ENCODE data around the gene ADM2.
"Not testable (repeated sequence)": the region's sequence is repeated elsewhere in the genome, so short reads cannot be mapped to it uniquely, and the experiment has no call there.

ADM2 gene

DNA sequence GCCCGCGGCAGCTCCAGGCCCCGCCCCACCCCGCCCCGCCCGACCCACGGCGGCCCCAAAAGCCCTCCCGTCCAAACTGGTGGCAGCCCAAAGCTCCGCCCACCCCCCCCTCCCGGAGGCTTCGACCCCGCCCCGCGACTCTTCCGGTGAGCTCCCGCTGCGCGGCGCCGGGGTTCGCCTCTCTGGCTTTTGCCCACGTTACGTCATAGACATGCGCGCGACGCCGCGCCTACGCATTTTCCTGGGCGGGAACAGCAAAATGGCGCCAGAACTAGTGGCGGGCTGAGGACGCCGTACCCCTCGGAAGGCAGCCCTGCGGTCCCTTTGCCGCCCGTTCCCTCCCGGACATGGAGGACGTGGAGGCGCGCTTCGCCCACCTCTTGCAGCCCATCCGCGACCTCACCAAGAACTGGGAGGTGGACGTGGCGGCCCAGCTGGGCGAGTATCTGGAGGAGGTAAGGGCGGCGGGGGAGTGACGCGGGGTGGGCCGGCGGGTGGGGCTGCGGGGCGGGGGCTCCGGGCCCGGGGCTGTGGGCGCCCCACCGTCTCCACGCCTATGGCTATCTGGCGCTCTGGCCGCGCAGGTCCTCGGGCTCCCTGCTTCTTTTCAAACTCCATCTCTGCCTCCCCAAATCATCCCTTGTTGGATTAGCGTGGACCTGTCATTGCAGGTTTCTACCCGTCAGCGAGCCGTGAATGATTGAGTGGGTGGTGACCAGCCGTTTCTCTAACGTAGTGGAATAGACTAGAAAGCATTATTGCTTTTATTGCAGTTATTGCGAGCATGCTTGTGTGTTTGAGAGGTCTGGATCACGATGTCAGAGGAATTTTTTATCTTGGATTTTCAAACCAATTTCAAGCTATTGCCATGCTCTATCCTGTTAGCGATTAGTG, 26.9 kb downstream of the ADM2 start, which contains the start of gene NCAPH2:
TSS of gene NCAPH2 (plus strand) at position 234 of the 894 bp plus-strand sequence. CDS start at position 348, 114 bp downstream.
- peak; percentile 78 to 86 for DNase-seq

DNA sequence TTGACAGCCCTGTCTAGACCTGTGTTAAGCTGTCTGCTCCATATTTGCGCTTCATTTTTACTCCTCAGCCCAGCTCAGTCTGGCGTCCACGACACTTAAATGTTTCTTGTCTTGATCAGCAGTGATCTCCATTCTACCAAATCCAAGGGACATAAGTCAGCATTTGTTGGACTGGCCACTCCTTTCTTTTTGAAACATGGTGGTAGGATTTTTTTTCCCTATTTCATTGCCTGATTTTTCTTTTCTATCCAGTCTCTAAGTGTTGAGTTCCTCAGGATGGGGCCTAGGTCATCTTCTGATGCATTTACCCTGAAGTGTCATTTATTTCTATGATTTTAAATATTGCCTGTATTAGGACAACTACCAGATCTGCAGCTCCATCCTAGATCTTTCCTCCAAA, 27.6 kb downstream of the ADM2 start:
- no peak for DNase-seq

DNA sequence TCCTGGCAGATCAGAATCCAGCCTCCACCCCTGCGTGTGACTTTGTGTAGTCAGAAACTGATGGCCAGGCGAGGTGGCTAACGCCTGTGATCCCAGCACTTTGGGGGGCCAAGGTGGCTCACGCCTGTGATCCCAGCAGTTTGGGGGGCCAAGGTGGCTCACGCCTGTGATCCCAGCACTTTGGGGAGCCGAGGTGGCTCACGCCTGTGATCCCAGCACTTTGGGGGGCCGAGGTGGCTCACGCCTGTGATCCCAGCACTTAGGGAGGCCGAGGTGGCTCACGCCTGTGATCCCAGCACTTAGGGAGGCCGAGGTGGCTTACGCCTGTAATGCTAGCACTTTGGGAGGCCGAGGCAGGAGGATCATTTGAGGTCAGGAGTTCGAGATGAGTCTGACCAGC, 31.8 kb downstream of the ADM2 start:
- DNase-seq = no peak

DNA sequence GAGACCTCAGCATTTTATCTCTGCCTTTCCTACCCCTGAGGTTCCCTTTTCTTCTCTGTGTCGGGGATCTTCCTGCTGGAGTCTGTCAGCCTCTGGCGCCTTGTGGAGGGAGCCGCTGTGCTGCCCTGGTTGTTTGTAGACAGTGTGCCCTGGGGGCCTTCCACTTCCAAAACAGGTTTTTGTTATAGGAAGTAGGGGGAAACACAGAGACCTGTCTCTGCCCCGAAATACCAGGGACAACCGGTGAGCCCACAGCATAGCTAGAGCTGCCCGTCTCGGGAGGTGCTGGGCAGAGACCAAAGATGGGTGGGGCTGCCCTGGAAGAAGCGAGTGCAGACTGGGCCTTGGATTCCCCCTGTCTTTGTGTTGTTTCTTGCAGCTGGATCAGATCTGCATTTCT, 34.7 kb downstream of the ADM2 start:
- DNase-seq = no peak

DNA sequence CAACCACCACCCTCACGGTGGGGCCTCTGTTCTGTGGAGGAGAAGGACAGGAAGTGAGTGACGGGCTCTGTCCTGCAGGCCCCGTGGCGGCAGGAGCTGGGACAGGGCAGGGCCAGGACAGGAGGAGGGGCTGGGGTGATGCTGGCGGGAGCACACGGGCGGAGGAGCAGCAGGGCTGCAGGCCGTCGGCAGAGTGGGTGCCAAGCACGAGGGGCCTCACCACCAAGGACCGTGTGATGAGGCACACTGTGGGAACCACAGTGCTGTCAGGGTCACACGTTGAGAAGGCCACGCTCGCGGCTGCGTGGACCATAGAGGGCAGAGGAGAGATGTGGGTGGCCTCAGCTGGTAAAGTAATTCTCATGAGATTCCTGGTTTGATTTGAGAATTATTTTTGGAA, 35.5 kb downstream of the ADM2 start:
- no peak for DNase-seq

DNA sequence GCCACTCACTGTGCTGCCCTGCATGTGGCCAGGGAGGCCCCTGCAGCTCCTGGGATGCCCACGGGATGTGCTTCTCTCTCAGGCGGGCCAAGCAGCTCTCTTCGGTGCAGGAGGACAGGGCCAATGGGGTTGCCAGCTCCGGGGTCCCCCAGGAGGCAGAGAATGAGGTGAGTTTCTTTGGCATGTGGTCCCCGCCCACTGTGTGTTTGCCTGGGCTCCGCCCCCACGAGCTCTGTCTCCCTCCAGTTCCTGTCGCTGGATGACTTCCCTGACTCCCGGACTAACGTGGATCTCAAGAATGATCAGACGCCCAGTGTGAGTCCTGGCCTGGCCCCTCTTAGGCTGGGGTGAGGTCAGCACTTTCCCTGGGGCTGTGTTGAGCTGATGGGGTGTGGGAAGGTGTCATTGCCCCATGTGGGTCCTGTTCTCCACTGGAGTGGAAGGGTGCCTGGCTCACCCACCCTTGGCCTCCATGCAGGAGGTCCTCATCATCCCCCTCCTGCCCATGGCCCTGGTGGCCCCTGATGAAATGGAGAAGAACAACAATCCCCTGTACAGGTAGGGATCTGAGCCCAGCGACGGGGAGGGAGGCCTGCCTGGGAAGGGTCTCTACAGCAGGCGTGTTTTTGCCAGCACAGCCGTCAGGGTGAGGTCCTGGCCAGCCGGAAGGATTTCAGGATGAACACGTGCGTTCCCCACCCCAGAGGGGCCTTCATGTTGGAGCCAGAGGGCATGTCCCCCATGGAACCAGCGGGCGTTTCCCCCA, 36.3 kb downstream of the ADM2 start:
- DNase-seq = no peak

DNA sequence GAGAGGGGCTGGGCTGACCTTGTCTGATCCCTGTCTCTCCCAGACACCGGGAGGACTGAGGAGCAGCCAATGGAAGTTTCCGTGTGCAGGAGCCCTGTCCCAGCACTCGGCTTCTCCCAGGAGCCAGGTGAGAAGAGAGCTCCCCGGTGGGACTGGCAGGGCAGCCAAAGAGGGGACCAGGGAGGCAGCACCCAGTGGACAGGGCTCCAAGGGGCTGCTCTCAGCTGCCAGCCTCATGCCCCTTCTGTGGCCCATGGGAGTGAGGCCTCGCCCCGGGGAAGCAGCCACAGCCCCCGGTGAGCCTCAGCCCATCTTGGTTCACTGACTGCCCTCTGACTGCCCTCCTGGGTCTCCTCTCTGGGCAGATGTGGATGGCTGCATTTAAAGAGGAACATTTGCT, 37.3 kb downstream of the ADM2 start:
- no peak for DNase-seq

DNA sequence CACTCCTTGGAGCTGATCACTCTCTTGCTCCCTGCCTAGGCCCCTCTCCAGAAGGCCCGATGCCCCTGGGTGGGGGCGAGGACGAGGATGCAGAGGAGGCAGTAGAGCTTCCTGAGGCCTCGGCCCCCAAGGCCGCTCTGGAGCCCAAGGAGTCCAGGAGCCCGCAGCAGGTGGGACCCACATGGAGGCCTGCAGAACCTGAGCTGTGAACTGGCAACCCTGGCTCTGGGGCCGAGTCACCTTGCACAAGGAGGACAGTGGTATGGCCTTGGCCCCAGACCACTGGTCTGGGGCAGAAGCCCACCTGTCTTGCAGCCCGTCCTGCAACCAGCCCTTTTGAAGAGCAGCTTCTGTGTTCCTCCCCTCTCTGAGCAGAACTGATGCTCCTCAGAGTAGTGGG, 37.8 kb downstream of the ADM2 start:
- DNase-seq = no peak

DNA sequence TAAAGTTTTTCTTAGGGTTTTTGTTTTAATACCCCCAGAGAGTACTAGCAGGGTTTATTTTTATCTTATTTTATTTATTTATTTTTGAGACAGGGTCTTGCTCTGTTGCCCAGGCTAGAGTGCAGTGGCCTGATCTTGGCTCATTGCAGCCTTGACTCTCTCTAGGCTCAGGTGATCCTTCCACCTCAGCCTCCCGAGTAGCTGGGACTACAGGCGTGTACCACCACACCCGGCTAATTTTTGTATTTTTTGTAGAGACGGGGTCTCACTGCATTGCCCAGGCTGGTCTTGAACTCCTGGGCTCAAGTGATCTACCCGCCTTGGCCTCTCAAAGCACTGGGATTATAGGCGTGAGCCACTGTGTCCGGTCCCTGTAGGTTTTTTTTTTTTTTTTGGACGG, 38.8 kb downstream of the ADM2 start:
- DNase-seq = not testable (repeated sequence)

DNA sequence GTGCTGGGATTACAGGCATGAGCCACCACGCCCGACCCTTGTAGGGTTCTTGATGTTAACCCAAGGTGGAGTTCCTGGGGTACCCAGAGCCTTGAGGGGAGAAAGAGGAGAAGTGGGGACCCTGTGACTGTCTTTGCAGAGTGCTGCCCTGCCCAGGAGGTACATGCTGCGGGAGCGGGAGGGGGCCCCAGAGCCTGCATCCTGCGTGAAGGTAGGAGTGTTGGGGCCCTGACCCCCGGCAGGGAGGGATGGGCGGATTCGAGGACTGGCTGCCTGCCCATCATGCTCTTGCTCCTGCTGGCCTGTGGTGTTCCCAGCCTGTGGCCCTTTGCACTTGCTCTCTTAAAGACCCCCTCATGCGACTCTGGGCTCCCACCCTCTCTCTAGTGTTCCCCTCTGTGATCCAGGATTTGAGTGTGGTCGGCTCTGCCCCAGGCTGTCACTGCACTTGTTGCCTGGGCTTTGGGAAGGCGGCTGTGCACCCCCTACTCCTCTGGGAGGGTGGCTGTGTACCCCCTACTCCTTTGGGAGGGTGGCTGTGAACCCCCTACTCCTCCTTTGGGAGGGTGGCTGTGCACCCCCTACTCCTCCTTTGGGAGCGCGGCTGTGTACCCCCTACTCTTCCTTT, 39.6 kb downstream of the ADM2 start:
- DNase-seq = no peak

DNA sequence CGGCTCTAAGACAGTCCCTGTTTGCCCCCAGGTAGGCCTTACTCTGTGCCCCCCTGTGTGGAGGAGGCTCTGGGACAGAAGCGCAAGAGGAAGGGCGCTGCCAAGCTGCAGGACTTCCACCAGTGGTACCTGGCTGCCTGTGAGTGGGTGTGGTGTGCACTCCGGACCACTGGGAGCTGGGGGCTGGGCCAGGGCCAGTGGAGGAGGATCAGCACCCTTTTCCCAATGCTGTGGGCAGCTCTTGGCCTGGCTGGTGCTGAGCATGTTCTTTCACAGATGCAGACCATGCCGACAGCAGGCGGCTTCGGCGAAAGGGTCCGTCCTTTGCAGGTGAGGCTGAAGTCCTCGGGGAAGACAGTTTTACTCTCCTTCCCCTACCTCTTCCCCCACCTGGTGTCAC, 40.4 kb downstream of the ADM2 start:
- DNase-seq = no peak

DNA sequence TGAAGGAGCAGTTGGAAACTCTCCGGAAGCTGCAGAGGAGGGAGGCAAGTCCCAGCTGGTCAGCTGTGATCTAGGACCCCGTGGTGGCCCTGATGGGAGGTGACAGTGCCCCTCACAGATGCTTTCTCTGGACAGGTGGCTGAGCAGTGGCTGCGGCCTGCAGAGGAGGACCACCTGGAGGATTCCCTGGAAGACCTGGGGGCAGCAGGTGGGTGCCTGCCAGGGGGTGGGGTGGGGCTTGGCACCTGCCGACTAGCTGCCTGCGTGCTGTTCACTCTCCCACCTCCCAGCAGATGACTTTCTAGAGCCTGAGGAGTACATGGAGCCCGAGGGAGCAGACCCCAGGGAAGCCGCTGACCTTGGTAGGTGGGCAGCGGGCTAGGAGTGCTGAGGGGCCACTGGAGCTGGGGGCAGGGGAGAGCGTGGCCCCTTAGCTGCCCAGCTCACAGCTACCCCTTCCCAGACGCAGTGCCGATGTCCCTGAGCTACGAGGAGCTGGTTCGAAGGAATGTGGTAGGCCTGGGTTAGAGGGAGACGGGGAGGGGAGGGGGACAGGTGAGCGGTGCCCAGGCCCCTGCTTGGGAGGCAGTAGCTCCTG, 41.0 kb downstream of the ADM2 start:
- DNase-seq = no peak

DNA sequence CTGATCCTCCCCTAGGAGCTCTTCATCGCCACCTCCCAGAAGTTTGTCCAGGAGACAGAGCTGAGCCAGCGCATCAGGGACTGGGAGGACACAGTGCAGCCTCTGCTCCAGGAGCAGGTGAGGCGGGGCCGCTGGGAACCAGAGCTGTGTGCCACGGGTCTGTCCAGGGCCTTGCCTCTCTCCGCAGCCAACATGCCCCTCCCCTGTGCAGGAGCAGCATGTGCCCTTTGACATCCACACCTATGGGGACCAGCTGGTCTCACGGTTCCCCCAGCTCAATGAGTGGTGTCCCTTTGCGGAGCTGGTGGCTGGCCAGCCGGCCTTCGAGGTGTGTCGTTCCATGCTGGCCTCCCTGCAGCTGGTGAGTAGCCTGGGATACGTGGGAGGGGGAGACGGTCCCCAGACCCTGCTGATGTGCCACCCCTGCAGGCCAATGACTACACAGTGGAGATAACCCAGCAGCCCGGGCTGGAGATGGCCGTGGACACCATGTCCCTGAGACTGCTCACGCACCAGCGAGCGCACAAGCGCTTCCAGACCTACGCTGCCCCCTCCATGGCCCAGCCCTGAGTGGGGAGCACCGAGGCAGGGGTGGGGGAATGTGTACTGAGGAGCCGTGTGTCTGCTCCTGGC, 41.6 kb downstream of the ADM2 start:
- no peak for DNase-seq

DNA sequence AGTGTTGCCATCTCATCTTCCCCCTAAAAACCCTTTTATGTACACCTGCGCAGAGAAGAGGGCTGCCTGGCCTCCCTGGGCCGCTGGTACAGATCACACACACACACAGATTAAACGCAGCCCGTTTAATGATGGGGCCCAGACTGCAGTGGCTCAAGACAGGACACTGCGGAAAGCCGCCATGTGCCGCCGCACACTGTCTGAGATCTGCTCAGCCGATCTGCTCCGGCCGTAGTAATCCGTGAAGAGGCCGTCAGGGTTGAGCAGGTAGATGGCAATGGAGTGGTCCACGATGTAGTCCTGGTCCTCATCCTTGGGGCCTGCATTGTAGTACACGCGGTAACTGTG, 42.1 kb downstream of the ADM2 start:
- DNase-seq = no peak

DNA sequence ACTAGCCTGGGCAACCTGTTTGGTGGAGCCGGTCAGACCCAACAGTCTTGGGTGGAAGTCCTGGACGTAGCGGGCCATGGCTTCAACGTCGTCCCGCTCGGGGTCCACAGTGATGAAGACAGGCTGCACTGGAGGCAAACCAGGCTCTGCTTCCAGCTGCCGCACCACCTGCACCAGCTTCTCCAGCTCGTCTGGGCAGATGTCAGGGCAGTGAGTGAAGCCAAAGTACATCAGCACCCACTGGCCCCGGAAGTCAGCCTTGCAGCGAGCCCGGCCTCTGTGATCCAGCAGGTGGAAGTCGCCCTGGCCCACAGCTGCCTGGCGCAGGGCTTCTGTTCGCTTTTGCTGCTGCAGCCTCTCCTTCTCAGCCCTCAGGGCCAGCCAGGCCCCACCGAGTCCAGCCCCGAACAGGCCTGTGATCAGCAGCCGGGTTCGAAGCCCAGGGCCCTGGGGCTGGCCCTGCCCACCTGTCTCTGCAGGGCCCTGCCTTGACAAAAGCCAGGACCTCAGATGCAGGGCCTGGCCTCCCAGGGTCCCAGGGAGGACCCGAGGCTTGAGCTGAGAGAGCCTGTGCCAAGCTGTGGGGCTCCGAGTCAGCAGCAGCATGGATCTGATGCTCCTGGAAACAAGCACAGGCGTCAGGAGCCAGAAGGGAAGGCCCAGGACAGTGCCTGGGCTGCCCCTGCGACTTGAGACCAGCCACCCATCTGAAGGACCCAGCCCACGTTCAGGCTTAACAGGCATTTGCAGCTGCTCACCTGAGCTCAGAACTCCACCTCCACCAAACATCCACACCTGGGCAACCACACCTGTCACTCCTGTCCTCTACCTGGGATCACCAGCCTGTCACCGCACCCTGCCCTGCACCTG, 42.7 kb downstream of the ADM2 start:
- DNase-seq = no peak

DNA sequence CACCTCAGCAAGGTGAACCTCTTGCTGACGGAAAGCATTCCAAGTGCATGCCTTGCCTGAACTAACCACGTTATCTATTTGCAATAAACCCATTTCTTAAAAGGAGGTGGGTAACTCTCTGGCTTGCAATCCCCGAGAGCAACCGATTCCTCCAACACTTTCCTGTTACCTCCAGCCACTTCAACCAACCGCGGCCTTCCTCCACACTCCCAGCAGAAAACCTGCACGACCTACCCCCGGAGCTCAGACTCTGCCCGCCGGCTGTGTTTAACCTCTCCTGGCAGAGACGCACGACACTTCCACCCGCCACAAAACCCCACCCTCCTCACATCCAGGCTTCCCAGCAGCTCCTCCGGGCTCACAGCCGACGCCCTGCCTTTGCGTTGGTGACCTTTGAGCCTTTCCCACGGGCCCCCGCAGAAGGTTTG, 43.3 kb downstream of the ADM2 start:
- DNase-seq = no peak

DNA sequence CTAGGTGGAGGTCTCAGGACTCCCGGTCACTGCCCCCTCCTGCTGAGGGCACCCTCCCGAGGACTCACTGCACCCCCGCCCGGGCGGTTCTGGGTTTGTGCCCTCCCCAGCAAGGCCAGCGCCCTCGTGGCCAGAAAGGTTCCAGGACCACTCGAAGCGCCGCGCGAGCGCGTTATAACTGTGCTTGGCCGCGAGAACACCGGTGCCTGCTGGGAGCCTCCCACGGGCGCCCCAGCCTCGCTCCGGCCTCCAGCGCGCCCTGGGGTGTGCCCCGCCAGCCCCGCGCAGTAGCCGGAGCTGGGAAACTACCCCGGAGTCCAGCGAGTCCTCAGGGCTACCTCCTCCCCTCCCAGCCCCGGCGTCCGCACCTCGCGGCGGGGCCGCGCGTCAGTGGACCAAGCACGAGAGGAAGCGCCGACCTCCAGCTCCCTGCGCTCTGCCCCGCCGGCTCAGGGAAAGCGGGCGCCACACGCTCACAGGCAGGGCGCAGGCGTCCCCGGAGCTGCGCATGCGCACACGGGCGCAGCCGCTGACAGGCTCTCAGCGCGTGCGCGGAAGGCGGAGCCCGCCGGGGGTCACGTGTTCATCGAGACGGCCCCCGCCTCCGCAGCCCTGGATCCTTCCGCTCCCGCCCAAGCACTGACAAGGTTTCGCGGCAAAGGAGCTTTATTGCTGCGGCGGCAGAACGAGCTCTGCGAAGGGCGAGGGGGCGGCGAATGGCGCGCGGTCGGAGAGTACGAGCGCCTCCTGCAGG, 43.9 kb downstream of the ADM2 start, which contains the start of gene SCO2:
TSS of gene SCO2 (minus strand) at position 495 of the 754 bp plus-strand sequence. CDS start 1,187 bp downstream, outside the sequence.
- DNase-seq = peak; percentile 72 to 89

DNA sequence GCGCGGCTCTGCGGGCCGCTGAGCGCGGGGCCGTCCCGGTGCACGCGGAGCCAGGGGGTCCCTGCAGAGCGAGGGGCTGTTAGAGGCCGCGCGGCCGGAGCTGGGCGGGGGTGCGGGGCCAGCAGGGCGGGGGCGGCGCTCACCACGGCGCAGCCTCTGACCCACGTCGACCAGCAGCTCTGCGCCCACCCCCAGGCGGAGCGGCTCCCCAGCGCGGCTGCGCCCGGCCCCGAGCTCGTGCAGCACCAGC, 44.4 kb downstream of the ADM2 start:
- DNase-seq = no peak

DNA sequence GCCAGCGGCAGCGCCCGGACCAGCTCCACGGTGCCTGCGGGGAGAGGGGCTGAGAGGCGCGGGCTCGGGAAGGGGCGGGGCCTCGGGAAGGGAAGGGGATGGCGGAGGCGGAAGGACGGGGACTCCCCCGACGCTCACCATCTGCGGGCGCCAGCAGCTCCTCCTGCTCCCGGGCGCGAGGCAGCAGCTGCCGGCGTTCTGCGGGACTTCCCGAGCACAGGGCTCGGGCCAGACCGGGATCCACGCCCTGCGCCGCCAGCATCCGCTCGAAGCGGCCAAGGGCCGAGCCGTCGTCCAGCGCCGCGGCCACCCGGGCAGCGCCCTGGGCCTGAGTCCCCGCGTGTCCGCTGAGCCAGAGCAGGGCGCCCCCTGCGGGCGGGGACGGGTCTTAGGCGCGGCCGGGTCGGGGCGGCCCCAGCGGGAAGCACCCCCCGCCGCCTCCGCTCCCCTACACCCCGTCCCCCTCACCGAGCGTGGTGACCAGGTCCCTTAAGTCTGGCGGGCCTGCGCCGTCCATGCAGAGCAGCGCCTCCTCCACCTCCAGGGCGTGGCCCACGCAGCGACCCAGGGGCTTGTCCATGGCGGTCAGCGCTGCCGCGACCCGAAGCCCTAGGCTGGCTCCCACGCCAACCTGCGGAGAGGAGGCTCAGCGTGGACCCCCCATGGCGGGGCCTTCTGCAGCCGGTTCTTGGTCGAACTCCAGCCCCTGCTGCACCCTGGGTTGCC, 44.9 kb downstream of the ADM2 start:
- peak in 1 of 2 experiments; percentile 66 for DNase-seq
